Measurements from ENCODE around the gene NECAP2.
"Not testable (repeated sequence)": the region's sequence is repeated elsewhere in the genome, so short reads cannot be mapped to it uniquely, and the experiment has no call there.

DNA sequence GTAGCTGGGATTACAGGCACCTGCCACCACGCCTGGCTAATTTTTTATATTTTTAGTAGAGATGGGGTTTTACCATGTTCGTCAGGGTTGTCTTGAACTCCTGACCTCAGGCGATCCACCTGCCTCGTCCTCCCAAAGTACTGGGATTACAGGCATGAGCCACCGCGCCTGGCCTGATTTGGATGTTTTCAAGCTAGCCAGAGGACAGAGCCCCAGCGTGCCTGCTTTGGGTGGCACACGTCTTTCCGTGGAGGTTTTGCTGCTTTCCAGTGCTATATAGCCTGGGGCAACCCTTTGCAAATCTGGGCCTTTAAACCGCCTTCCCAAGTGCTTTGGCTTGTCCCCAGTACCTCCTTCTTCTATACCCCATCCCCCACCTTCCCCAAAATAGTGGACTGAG lies 15.6 kb downstream of the NECAP2 start:
- TF ChIP-seq, protein P1, sequence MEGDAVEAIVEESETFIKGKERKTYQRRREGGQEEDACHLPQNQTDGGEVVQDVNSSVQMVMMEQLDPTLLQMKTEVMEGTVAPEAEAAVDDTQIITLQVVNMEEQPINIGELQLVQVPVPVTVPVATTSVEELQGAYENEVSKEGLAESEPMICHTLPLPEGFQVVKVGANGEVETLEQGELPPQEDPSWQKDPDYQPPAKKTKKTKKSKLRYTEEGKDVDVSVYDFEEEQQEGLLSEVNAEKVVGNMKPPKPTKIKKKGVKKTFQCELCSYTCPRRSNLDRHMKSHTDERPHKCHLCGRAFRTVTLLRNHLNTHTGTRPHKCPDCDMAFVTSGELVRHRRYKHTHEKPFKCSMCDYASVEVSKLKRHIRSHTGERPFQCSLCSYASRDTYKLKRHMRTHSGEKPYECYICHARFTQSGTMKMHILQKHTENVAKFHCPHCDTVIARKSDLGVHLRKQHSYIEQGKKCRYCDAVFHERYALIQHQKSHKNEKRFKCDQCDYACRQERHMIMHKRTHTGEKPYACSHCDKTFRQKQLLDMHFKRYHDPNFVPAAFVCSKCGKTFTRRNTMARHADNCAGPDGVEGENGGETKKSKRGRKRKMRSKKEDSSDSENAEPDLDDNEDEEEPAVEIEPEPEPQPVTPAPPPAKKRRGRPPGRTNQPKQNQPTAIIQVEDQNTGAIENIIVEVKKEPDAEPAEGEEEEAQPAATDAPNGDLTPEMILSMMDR (IDR thresholded peaks at IDR 0.05; ENCODE audit: insufficient read depth, low read length) = not testable (repeated sequence)
- TF ChIP-seq, protein P2, sequence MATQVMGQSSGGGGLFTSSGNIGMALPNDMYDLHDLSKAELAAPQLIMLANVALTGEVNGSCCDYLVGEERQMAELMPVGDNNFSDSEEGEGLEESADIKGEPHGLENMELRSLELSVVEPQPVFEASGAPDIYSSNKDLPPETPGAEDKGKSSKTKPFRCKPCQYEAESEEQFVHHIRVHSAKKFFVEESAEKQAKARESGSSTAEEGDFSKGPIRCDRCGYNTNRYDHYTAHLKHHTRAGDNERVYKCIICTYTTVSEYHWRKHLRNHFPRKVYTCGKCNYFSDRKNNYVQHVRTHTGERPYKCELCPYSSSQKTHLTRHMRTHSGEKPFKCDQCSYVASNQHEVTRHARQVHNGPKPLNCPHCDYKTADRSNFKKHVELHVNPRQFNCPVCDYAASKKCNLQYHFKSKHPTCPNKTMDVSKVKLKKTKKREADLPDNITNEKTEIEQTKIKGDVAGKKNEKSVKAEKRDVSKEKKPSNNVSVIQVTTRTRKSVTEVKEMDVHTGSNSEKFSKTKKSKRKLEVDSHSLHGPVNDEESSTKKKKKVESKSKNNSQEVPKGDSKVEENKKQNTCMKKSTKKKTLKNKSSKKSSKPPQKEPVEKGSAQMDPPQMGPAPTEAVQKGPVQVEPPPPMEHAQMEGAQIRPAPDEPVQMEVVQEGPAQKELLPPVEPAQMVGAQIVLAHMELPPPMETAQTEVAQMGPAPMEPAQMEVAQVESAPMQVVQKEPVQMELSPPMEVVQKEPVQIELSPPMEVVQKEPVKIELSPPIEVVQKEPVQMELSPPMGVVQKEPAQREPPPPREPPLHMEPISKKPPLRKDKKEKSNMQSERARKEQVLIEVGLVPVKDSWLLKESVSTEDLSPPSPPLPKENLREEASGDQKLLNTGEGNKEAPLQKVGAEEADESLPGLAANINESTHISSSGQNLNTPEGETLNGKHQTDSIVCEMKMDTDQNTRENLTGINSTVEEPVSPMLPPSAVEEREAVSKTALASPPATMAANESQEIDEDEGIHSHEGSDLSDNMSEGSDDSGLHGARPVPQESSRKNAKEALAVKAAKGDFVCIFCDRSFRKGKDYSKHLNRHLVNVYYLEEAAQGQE (IDR thresholded peaks at IDR 0.05; ENCODE audit: insufficient replicate concordance, low read depth) = not testable (repeated sequence)
